NCI-H82 treated with DMSO at 0.1 percent for 48 hours (cell line): ENCODE measurements around the gene GGA2.
A peak's percentile ranks its signal among the peaks of the same experiment; 100 is the strongest.
"Not testable (repeated sequence)": the region's sequence is repeated elsewhere in the genome, so short reads cannot be mapped to it uniquely, and the experiment has no call there.

Experiments used
- DNase-seq: peaks from one replicate; lab custom pipeline; 2025; ENCODE audit not compliant: unreplicated experiment; lab: John Stamatoyannopoulos, UW

GGA2 gene

DNA sequence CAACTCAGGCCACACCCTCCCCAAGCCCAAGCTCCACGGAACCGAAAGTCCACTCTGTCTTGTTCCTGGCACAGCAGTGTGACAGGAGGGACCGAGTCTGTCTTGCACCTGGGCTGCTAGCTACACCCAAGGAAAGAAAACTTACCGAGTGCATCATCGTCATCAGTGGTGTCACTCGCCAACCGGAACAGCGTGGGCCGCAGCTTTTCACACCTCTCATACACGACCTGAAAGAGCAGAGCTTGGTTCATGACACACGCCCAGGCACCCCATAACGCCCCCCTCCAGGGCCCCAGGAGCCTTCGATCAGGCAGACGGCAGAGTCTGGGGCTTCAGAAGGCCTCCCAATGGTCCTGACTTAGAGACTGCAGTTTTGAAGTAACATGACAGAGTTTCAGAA, 27.5 kb downstream of the GGA2 start:
- no peak for DNase-seq

DNA sequence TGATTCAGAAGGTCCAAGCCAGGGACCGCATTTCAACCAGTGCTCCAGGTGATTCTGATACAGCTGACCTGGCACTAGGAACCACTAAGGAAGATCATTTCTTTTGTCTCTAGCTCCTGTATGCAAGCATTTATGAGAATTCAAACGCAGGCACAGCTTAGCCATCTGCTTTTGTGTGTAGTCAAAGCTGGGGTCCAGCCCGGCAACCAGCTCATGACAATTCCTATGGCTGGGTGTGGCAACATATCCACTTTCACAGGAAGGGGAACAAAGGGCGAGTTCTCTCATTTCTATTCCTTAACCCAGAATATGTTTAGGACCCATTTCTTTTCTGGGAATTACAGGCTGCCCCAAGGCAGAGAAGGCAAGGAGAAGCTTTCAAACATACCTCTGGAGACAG, 30.0 kb downstream of the GGA2 start:
- no peak for DNase-seq

DNA sequence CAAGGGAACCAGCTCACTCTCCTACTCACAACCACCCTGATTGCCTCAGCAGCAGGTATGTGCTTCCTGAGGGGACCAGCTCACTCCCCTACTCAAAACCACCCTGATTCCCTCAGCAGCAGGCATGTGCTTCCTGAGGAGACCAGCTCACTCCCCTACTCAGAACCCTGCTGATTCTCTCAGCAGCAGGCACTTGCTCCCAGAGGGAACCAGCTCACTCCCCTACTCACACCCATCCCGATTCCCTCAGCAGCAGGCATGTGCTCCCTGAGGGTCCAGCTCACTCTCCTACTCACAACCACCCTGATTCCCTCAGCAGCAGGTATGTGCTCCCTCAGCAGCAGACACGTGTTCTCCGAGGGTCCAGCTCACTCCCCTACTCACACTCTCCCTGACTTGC, 31.2 kb downstream of the GGA2 start:
- DNase-seq, result no peak

DNA sequence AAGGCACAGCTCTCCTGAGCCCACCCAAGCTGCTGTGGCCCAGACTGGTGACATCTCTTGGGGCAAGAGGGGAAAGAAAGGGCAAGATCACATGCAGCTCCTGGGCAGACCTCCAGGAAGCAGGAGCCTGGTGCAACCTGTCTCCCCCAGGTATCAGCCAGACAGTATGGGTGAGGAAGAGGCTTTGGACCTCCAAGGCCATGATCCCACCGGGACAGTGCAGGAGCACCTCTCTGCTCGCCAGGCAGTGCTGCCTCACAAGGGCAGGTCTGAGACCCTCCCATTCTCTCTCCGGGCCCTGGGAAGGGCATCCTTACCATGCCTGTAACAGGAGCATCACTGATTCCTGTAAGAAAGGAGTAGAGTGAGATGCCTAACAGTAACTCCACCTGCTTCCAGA, 31.7 kb downstream of the GGA2 start:
- DNase-seq, result no peak

DNA sequence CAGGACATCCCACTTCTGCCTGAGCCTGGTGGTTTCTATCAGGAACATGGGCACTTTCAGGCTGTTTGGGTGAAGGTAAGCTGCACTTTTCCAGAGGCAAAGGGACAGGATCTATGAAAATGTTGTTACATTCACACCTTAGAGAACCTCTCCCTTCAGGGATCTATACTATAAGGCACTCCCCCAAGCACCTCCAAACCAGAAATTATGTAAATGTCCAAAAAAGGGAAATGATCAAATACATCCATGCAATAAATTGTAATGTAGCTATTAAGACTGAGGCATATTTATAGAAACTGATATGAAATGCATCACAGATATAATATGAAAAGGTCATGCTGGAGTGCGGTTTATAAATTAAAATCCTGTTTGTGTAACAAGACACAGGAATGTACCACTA, 34.0 kb downstream of the GGA2 start:
- DNase-seq, result no peak

DNA sequence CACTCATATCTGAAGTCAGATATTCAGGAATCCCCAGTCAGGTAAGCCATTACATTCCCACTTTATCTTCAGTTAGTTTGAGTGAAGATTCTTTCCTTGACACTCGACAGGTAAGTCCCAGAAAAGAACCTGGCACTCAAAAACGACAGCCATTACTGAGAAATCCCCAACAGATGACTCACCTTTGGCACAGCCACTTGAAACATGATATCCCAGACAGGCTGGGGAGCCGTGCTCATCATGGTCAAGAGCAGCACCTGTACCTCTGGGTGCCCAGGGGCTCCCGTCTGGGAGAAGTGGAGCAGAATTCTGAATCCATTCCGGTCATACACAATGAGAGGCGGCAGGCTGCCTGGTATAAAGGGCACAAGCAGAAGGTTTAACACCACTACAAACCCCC, 40.5 kb downstream of the GGA2 start:
- no peak for DNase-seq

DNA sequence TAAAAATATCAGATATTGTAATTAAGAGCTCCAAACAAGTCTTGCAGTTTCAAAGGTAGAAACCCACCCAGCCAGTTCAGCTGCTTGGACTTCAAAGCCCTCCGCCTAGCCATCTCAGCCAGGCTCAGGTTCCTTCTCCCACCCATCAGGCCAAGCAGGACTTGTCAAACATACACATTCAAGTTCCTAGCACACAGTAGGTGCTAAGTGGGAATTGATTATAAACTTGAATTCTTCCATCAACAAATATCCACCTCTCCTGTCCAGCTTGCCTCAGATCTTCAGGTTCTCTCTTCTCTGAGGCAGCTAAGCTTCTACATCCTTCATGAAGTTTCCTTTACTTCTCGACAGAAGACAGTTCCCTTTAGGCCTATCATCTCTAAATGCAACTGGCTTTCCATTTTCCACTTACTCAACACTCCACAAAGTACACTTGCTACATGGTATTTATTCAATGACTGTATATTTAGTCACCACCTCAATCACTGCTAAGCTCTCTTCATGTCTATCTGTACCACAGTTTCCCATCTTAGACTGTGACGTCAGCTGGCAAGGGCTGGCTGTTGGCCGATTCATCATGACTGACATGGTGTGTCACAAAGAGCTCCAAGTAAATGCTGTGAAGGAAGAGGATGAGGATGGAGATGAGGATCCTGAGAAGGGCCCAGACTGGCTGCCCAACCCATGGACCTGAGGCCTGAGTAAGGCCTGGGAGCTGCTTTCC, 44.0 kb downstream of the GGA2 start:
- DNase-seq, result no peak

DNA sequence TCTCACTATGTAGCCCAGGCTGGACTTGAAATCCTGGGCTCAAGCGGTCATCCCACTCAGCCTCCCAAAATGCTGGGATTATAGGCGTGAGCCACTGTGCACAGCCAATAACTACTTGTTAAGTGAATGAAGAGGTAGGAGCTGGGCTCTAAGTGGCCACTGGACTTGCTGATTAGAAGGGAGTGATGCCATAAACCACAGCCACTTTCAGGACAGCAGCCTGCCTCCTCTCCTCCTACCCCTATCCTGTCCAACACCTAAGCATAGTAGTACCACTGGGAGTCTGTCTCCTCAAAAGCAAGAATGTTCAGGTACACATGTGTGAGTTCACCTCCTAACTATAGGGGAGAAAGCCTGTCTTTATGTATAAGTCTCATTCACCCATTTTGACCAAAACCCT, 45.1 kb downstream of the GGA2 start:
- DNase-seq, result no peak

DNA sequence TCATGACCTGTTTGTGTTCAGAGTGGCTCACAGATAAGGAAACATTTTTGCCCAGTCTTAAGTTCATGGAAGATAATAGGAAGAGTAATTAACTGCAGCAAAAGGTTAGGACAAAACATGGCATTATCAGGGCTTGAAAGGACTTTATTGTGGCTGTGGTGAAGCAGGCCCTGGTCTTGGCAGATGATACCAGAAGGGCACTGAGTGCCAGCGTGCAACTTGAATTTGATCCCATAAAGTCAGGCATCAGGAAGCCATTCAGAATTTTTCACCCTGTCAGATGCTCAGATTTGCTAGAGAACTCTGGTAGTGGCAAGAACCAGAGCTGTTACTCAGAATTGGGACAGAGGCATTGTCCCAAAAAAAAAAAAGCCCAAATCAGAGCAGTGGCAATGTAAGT, 46.1 kb downstream of the GGA2 start:
- DNase-seq, result no peak

DNA sequence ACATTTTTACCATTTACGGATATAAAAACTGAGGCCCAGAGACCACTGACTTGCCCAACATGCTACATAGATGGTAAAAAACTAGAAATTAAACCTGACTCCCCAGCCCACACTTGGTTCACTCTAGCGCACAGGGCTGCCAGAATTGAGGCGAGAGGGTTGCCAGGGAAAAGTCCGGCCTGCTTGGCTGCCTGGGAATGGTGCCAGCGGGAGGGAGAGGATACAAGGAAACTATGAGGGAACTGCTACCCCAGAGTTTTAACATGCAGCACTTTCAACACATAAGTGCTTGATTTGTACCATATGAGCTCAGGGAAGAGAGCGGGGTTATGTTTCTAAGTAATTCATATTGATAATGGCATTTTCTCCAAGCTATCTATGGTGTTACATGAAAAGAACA, 47.3 kb downstream of the GGA2 start:
- DNase-seq, result not testable (repeated sequence)

DNA sequence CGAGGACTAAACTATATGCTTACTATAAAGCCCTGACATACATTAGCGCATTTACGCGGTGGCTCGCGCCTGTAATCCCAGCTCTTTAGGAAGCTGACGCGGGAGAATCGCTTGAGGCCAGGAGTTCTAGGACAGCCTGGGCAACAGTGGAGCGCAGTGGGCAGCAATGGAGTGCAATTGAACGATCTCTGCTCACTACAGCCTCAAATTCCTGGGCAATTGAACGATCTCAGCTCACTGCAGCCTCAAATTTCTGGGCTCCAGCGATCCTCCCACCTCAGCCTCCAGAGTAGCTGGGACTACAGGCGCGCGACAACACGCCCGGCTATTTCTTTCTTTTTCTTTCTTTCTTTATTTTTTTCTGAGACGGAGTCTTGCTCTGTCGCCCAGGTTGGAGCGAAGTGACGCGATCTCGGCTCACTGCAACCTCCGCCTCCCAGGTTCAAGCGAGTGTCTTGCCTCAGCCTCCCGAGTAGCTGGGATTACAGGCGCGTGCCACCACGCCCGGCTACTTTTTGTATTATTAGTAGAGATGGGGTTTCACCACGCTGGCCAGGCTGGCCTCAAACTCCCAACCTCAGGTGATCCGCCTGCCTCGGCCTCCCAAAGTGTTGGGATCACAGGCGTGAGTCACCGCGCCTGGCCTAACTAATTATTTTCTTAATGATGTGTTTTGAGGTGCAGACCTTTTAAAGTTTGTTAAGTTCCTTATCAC, 56.8 kb downstream of the GGA2 start:
- DNase-seq, result no peak

DNA sequence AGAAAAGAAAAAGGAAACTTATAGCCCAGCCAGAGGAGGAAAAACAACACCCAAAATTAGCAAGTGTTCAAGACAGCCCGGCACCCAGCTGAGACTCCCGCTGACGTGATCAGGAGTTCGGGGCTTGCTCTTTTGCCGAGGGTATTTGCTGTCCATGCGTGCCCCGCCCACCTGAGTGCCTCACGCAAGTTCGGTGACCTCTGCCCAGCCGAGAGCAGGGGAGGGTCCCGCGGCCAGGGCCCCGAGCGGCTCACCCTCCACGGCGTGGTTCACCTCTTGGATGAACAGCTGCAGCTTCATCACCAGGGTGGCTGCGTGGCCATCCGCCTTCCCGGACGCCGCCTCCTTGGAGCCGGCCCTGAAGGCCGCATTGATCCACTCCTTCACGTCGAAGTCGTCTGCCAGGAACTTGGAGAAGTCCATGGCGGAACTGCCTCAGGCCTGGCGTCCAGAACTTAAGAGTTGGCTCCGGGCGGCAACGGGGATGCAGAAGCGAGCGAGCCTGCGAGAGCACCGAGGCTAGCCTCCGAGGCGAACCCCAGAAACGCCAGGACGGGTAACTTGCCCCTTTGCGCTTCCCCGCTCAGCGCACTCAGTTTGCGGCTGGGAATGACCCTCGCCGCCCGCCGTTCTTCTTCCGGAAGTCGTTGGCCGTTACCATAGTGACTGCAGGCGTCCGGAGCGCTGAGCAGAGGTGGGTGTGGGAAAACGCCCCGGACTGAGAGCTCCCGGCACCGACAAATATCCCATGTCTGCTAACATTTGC, 57.5 kb downstream of the GGA2 start, which contains the start of gene COG7:
TSS of gene COG7 (minus strand) at position 618 of the 766 bp plus-strand sequence. CDS start at position 423, 195 bp downstream.
- peak; percentile 51 for DNase-seq

DNA sequence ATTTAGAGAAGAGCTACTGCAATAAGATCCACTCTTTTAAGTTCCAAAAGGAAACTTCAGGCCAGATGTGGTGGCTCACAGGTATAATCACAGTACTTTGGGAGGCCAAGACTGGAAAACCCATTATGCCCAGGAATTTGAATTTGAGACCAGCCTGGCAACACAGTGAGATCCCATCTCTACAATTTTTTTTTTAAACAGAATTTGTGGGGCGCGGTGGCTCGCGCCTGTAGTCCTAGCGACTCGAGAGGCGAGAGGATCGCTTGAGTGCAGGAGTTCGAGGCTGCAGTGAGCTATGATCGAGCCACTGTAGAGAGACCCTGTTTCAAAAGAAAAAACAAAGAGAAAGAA, 58.1 kb downstream of the GGA2 start:
- DNase-seq, result no peak

DNA sequence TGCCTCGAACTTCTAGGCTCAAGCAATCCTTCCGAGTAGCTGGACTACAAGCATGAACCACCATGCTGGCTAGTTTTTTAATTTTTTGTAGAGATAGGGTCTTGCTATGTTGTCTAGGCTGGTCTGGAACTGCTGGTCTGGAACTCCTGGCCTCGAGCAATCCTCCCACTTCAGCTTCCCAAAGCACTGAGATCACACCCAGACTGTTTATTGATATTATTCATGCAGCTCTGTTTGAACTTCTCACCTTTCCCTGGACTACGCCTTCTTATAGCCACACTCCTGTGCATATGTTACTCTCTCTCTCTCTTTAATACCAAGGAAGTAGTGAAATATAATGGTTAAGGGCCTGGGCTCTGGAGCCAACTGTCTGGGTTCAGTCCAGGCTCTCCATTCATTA, 61.9 kb downstream of the GGA2 start:
- DNase-seq, result no peak

DNA sequence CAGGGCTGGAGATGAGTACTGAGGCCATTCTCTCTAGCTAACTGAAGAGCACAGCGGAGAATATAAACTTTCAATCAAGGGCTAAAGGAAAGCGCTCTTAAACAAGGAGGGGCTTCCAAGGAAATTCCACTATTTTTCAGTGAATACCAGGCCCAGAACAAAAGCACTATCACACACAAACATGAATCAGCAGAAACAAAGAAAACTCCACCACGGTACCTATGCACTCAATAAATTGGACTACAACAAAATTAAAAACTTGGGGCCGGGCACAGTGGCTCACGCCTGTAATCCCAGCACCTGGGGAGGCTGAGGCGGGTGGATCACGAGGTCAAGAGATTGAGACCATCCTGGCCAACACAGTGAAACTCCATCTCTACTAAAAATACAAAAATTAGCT, 72.8 kb downstream of the GGA2 start:
- not testable (repeated sequence) for DNase-seq

DNA sequence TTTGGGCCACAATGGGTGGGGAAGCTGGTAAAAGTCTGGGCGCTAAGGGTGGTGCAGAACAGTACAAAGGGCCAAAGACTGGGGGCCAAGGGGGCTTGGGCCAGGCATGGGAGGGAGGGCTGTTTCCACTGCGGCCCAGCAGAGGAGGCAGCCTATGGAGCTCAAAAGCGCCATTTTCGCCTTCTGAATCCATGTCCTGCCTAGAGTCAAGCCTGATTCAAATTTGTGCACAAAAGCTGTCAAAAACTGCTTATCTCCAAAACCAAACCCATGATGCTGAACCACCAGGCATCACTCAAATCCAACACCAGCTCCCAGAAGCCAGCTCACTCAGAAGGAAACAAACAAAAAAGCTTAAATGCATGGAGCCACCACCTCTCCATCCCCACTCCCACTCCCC, 73.3 kb downstream of the GGA2 start:
- DNase-seq, result no peak

DNA sequence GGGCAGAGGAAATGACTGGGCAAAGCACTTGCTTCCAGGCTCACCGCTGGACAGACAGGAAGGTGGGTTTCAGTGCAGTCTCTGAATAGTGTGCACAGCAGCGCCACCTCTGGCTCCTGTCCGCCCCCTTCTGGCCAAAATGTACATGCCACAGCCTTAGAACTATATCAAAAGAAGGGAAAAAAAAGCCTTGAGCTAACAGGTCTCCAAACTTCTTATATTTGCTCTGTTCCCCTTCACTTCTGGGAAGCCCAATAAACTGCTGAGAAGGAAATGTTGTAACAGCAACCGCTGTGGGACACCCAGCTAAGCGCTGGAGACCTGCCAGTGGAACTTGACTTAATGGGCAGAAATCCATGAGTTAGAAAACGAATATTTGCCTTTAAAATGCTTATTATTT, 74.8 kb downstream of the GGA2 start:
- peak; percentile 29 for DNase-seq

DNA sequence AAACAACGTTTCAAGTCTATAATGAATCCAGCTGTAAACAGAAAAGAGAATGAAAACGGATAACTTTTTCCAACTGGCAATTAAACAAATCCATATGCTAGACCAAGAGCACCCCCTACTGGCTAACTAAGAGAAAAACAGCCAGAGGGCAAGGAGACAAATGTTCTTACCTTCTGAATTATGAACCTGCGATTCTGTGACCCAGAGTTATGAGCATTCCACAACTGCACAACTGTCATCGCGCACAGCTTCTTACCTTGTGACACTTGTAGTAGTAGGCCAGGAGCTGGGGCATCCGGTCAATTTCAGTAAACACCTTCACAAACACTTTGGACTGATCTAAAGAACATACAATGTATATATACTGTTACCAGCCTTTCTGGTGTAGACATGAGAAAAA, 75.9 kb downstream of the GGA2 start:
- peak; percentile 66 for DNase-seq

DNA sequence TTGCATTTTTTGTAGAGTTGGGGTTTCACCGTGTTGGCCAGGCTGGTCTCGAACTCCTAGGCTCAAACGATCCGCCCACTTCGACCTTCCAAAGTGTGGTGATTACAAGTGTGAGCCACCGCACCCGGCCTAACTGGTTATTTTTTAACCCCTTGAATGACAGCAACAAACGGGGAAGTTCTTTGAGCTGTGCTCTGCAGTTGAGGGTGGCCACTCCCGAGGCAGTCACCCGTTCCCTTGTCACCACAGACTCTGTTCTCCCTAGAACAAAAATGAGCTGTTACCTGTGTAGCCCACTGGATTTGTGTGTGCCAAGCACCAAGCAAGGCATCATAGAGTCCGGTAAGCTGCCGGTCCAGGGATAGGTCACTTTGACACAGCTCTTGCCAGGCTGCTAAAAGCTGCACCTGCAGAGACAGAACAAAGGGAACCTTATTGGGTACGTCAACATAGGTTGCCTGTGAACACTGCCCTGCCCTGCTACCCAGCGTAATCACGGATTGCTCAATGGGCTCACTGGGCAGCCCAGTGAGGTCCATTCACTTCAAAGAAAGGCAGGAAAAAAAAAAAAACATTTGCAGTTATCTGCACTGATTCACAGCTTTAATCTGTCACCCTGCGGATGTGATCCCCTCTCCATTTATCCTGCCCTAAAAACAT, 76.9 kb downstream of the GGA2 start:
- DNase-seq, result no peak

DNA sequence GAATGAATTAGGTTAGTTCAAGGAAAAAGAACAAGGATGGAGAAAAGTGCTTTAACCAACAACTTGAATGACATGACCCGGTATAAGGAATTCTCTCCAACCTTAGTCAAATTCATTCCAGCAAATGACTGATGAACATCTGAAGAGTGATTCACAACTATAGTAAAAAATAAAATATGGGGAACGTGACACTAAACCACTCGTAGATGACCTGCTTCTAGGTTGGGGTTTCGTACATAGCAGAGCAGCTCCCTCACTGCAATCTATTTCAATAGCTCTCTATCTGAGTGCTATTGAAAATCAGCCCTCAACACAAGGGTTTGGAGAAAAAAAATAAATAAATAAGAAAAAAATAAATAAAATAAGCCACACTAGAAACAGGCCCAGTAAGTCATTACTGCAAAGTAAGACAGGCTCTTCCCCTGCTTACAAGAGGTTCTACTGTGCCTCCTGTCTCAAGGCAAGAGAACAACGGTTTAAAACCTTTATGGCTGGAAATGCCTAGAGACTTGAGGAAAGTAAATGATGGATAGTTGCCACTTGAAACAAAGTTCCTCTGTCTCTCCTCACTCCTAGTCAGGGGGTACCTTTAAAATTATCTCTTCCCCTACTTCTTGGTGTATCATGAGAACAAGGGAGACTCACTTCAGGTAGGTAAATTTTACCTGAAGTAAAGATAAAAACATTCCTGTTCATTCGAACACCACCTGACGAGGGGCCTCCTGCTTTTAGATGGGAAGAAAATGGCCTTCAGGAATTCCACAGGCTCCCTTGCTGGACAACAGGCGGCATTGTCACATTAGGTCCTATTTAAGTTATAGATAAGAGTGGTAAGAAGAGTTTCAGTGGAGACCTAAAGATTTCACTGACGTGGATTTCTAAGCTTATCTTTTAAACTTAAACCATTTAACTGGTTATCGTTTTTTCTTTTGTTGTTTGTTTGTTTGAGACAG, 77.8 kb downstream of the GGA2 start:
- DNase-seq, result no peak
